Cardiac fibroblast (primary cell): ENCODE measurements around the gene DHRSX.
"Not testable (repeated sequence)": the region's sequence is repeated elsewhere in the genome, so short reads cannot be mapped to it uniquely, and the experiment has no call there.

Experiments
- DNase-seq, 2 donors: peaks; one replicate each; pipeline versions ENCODE4 v3.0.0 to v3.0.0-alpha.2; 2010; ENCODE audit warnings: low read depth in 2 of 2
- H3K4me3 ChIP-seq, 2 donors: replicated peaks in 1 of 2; 1 replicate in 1 of 2; 2 replicates in 1 of 2; pipeline ENCODE4 v1.5.1; 2011; ENCODE audit warnings: low read depth in 2 of 2, low read length in 2 of 2, mild to moderate bottlenecking in 2 of 2, moderate library complexity in 1 of 2
- TF ChIP-seq, protein P1 (sequence below): IDR thresholded peaks from one replicate; pipeline ENCODE4 v1.5.1; 2011; ENCODE audit warnings: low read depth, mild to moderate bottlenecking, low read length, inconsistent platforms

The DHRSX gene

DNA sequence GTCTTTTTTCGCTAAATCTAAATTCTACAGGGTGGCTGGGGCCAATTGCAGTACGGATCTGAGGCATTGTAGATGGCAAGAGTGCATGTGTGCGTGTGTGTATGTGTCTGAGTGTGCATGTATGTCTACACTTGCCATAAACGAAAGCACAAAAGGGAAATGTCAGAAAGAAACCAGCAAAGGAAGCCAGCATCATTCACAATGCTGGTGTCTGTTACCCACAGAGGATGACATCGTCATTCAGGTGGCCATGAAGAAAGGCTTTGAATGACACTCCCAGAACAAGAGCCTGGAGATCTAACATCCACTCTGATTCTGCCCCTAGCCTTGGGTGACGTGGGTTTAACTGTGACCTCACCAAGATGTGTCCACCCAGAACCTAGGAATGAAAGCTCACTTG, 124.6 kb downstream of the DHRSX start:
- TF ChIP-seq, protein P1, sequence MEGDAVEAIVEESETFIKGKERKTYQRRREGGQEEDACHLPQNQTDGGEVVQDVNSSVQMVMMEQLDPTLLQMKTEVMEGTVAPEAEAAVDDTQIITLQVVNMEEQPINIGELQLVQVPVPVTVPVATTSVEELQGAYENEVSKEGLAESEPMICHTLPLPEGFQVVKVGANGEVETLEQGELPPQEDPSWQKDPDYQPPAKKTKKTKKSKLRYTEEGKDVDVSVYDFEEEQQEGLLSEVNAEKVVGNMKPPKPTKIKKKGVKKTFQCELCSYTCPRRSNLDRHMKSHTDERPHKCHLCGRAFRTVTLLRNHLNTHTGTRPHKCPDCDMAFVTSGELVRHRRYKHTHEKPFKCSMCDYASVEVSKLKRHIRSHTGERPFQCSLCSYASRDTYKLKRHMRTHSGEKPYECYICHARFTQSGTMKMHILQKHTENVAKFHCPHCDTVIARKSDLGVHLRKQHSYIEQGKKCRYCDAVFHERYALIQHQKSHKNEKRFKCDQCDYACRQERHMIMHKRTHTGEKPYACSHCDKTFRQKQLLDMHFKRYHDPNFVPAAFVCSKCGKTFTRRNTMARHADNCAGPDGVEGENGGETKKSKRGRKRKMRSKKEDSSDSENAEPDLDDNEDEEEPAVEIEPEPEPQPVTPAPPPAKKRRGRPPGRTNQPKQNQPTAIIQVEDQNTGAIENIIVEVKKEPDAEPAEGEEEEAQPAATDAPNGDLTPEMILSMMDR: no peak
- H3K4me3 ChIP-seq: no peak overlapping the region
- DNase-seq: no peak

DNA sequence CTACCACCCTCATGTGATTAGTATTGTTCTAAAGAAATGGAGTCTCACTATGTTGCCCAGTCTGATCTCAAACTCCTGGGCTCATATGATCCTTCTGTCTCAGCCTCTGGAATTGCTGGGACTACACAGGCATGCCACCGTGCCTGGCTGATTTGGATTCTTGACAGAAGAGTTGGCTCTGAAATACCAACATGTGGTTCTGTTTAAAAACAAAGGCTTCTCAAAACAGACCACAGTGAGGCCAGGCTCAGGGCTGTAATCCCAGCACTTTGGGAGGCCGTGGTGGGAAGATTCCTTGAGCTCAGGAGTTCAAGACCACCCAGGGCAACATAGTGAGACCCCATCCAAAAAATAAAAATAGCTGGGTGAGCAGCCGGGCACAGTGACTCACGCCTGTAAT, 126.7 kb downstream of the DHRSX start:
- no peak overlapping the region for H3K4me3 ChIP-seq
- TF ChIP-seq, protein P1: no peak
- DNase-seq: peak in 1 of 2 donors; percentile 54

DNA sequence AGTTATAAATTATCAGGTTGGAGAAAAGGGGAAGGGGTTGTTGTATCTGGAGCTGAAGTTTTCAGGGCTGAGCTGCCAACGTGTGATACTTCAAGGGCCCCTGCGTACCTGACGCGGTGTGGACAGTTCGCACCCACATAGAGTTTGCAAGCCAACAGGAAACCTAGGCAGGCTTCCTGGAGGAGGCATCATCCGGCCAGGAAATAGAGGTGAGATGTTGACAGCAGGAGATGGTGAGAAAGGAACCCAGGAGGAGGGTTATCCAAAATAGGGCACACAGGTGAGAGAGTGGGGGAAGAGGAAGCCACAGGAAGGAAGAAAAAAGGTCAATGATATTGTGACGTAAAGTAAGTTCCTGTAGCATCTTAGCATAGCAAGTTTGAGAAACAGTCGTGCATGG, 127.2 kb downstream of the DHRSX start:
- TF ChIP-seq, protein P1: no peak
- H3K4me3 ChIP-seq: no peak overlapping the region
- DNase-seq: no peak

DNA sequence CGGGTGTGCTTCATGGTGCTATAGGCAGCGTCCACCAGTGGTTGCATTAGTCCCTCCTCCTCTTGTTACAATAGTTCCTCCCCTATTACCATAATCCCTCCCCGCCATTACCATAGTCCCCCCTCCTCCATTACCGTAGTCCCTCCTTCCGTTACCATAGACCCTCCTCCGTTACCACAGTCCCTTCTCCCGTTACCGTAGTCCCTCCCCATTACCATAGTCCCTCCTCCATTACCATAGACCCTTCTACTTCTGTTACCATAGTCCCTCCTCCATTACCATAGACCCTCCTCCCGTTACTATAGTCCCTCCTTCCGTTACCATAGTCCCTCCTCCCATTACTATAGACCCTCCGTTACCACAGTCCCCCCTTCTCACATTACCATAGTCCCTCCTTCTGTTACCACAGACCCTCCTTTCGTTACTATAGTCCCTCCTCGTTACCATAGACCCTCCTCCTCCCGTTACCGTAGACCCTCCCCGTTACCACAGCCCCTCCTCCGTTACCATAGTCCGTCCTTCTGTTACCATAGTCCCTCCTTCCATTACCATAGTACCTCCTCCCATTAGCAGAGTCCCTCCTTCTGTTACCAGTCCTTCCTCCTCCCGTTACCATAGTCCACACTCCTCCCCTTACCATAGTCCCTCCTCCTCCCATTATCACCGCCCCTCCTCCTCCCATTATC, 129.6 kb downstream of the DHRSX start:
- no peak overlapping the region for H3K4me3 ChIP-seq
- DNase-seq: peak in 1 of 2 donors; percentile 28
- TF ChIP-seq, protein P1: no peak

DNA sequence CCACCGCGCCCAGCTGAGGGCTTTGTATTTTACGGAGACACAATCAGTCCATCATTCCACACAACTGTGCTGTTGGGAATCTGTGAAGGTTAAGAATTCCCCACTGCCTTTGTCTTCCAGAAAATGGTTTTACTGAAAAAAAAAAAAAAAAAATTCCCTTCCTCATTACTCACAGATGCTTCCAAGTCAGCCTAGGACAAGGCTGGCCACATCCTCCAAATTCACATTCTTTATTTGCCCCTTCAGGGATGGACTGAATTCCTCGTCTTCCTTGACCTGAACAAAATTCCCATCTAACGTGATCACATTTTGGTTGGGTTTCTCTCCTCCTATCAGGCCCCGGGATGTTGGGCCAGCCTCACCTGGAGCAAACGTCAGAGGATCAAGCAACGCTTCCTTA, 130.3 kb downstream of the DHRSX start:
- TF ChIP-seq, protein P1: no peak
- H3K4me3 ChIP-seq: no peak overlapping the region
- peak in 1 of 2 donors; percentile 24 for DNase-seq

- TF ChIP-seq, protein P1: no peak
- H3K4me3 ChIP-seq: no peak overlapping the region
- DNase-seq: no peak
Observed at GRCh38 chrX:2369206-2369605, 131.6 kb downstream of the DHRSX start.

GRCh38 chrX:2360731-2361130, 140.0 kb downstream of the DHRSX start:
- peak; percentile 43 to 46 for DNase-seq
- no peak overlapping the region for H3K4me3 ChIP-seq
- TF ChIP-seq, protein P1: no peak

- not testable (repeated sequence) for H3K4me3 ChIP-seq, DNase-seq
Observed at GRCh38 chrX:2359522-2359921, 141.3 kb downstream of the DHRSX start.
